Stimulated activated CD4-positive, alpha-beta T cell treated with anti-CD3 and anti-CD28 coated beads, Interleukin-4, amount 100 ng/mL, for 24 hours (primary cell): Measurements from ENCODE around the gene CPN2.

ENCODE experiments used
- DNase-seq: peaks from one replicate; pipeline ENCODE4 v3.0.0-alpha.2; 2020

The CPN2 gene

DNA sequence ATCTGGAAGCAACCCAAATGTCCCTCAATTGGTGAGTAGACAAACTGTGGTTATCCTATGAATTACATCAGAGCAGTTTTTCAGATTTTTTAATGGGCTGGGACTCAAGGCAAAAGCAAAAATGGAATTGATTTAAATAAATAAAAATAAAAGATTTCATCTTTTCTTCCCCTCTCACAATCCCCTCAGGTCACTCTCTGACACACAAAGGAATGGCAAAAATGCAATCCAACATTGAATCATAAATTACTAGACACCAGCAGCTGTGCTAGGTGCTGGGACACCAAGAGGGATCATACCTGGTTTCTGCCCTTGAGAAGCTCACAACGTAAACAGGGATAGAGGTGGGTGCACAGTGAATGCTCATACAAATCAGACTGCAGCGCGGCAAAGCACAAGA lies 58.8 kb downstream of the CPN2 start:
- no peak for DNase-seq
